Right lobe of liver (tissue), 4 donors: Measurements from ENCODE around the gene TBCD.

Experiments
- POLR2A ChIP-seq: fragments of 450-650 bp; IDR thresholded peaks from one replicate; pipeline ENCODE4 v1.6.1; 2017; ENCODE audit warnings: antibody characterized with exemption, mild to moderate bottlenecking
- TF ChIP-seq, protein P1 (sequence below), 4 donors: fragments of 200-600 bp in 3 of 4; fragments of 450-650 bp in 1 of 4; IDR thresholded peaks; one replicate each; pipeline versions ENCODE4 v1.5.1 to v1.8.0; 2016 to 2022; ENCODE audit warnings: antibody characterized with exemption in 4 of 4, mild to moderate bottlenecking in 2 of 4
- donor health status: DM: no; HTN: no; CAD: no.
- donor health status: DM: no; HTN: no; CAD: no.
- donor health status: DM: no; HTN: yes; CAD: no.

DNA sequence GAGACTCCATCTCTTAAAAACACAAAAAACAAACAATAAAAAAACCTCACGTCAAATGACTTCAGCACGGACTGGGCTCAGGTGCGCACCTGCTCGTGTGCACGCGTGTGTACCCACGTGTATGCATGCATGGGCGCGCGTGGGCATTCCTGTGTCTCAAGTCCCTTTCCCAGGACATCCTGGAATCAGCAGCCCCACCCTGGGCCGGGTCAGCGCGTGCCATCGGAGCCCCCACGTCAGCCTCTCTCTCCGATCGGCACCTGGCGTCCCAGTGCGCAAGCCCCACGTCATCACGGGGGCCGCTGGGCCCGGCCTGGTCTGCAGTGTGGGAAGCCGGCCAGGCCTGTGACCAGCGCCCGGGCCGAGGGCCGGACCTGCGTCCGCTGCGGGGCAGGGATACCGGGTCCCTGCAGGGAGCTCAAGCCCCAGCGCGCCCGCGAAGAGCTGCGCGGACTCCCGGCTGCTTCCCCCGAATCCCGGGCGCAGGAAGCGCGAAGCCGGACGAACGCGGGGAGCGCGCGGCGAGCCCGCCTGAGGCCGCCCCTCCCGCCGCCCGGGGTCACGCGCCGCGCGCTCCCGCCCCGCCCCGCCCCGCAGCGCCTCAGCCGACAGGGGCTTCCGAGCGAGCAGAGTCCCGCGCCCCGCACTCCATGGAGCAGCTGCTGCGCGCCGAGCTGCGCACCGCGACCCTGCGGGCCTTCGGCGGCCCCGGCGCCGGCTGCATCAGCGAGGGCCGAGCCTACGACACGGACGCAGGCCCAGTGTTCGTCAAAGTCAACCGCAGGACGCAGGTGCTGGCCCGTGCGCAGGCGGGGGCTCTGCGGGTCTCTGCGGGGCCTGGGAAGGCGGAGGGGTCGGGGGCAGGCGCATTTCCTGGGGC lies 16.6 kb upstream of the TBCD start, which contains the start of gene FN3K:
- TF ChIP-seq, protein P1, sequence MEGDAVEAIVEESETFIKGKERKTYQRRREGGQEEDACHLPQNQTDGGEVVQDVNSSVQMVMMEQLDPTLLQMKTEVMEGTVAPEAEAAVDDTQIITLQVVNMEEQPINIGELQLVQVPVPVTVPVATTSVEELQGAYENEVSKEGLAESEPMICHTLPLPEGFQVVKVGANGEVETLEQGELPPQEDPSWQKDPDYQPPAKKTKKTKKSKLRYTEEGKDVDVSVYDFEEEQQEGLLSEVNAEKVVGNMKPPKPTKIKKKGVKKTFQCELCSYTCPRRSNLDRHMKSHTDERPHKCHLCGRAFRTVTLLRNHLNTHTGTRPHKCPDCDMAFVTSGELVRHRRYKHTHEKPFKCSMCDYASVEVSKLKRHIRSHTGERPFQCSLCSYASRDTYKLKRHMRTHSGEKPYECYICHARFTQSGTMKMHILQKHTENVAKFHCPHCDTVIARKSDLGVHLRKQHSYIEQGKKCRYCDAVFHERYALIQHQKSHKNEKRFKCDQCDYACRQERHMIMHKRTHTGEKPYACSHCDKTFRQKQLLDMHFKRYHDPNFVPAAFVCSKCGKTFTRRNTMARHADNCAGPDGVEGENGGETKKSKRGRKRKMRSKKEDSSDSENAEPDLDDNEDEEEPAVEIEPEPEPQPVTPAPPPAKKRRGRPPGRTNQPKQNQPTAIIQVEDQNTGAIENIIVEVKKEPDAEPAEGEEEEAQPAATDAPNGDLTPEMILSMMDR (IDR thresholded peaks at IDR 0.05) = no peak
- peak; percentile 39 for TF ChIP-seq POLR2A
